ENCODE measurements around the gene BCAN. TPM values are rescaled to one million over a fixed set of nuclear protein-coding genes. Genes with fewer than 3 reads are reported as not detected.
"Not testable (repeated sequence)": the region's sequence is repeated elsewhere in the genome, so short reads cannot be mapped to it uniquely, and the experiment has no call there.

Gene BCAN
- total RNA-seq, 2 donors from 2014 or later: not detected

GRCh38 chr1:156625436-156626078 lies 16.4 kb upstream of the BCAN start:
- no peak overlapping the region for H3K27ac Mint-ChIP-seq
- peaks cover 31% of the 10 kb centered on the region for H3K27me3 Mint-ChIP-seq
- H3K4me1 Mint-ChIP-seq: peaks cover 6% of the 10 kb centered on the region
- no peaks in the 10 kb centered on the region for H3K36me3 Mint-ChIP-seq (ENCODE audit: low read depth)
- peak overlapping the region; percentile 64 for H3K4me3 Mint-ChIP-seq
- peak; percentile 67 for ATAC-seq (replicated peaks)
- H3K9me3 Mint-ChIP-seq: no peaks in the 10 kb centered on the region

GRCh38 chr1:156626079-156626438 lies 15.9 kb upstream of the BCAN start:
- ATAC-seq (replicated peaks): no peak
- no peaks in the 10 kb centered on the region for H3K9me3 Mint-ChIP-seq
- peak overlapping the region; percentile 64 for H3K4me3 Mint-ChIP-seq
- no peak overlapping the region for H3K27ac Mint-ChIP-seq
- H3K4me1 Mint-ChIP-seq: peaks cover 6% of the 10 kb centered on the region
- H3K27me3 Mint-ChIP-seq: peaks cover 31% of the 10 kb centered on the region
- H3K36me3 Mint-ChIP-seq (ENCODE audit: low read depth): no peaks in the 10 kb centered on the region

- H3K27ac Mint-ChIP-seq: no peak overlapping the region
Measured at GRCh38 chr1:156627313-156627880, 14.5 kb upstream of the BCAN start.

GRCh38 chr1:156629823-156630449 lies 12.0 kb upstream of the BCAN start:
- Mint-ChIP-seq H3K36me3 (ENCODE audit: low read depth) (no peaks in the 10 kb centered on the region), H3K9me3 (no peaks in the 10 kb centered on the region), H3K27ac (no peak overlapping the region), H3K27me3 (peaks cover 39% of the 10 kb centered on the region), H3K4me1 (peaks cover 6% of the 10 kb centered on the region), H3K4me3 (no peak overlapping the region)
- ATAC-seq (replicated peaks): no peak

More at GRCh38 chr1:156627313-156627880, 14.5 kb upstream of the BCAN start:
- Mint-ChIP-seq H3K4me3 (no peak overlapping the region), H3K27me3 (peaks cover 34% of the 10 kb centered on the region), H3K9me3 (no peaks in the 10 kb centered on the region), H3K36me3 (ENCODE audit: low read depth) (no peaks in the 10 kb centered on the region), H3K4me1 (peaks cover 6% of the 10 kb centered on the region)
- ATAC-seq (replicated peaks): peak; percentile 37

GRCh38 chr1:156631152-156631551 lies 10.8 kb upstream of the BCAN start:
- peaks cover 36% of the 10 kb centered on the region for H3K27me3 Mint-ChIP-seq
- ATAC-seq (replicated peaks); H3K36me3 Mint-ChIP-seq (ENCODE audit: low read depth); H3K4me3 Mint-ChIP-seq; H3K9me3 Mint-ChIP-seq; H3K4me1 Mint-ChIP-seq; H3K27ac Mint-ChIP-seq: not testable (repeated sequence)

- Mint-ChIP-seq H3K27me3 (peaks cover 37% of the 10 kb centered on the region), H3K9me3 (no peaks in the 10 kb centered on the region), H3K4me1 (no peaks in the 10 kb centered on the region), H3K4me3 (no peak overlapping the region), H3K27ac (no peak overlapping the region), H3K36me3 (ENCODE audit: low read depth) (no peaks in the 10 kb centered on the region)
- no peak for ATAC-seq (replicated peaks)
Measured at GRCh38 chr1:156632355-156632754, 9.6 kb upstream of the BCAN start.

GRCh38 chr1:156638189-156638985 lies 3.5 kb upstream of the BCAN start:
- H3K36me3 Mint-ChIP-seq (ENCODE audit: low read depth): peaks cover 4% of the 10 kb centered on the region
- H3K4me3 Mint-ChIP-seq: no peak overlapping the region
- H3K4me1 Mint-ChIP-seq: peaks cover 5% of the 10 kb centered on the region
- ATAC-seq (replicated peaks): no peak
- no peak overlapping the region for H3K27ac Mint-ChIP-seq
- H3K9me3 Mint-ChIP-seq: no peaks in the 10 kb centered on the region
- peaks cover 61% of the 10 kb centered on the region for H3K27me3 Mint-ChIP-seq

GRCh38 chr1:156639601-156640101 lies 2.3 kb upstream of the BCAN start:
- peaks cover 11% of the 10 kb centered on the region for H3K4me1 Mint-ChIP-seq
- H3K4me3 Mint-ChIP-seq: no peak overlapping the region
- H3K27ac Mint-ChIP-seq: no peak overlapping the region
- peaks cover 61% of the 10 kb centered on the region for H3K27me3 Mint-ChIP-seq
- H3K36me3 Mint-ChIP-seq (ENCODE audit: low read depth): peaks cover 4% of the 10 kb centered on the region
- ATAC-seq (replicated peaks): no peak
- H3K9me3 Mint-ChIP-seq: no peaks in the 10 kb centered on the region

- Mint-ChIP-seq H3K4me3 (peak overlapping the region; percentile 62), H3K9me3 (no peaks in the 10 kb centered on the region), H3K36me3 (ENCODE audit: low read depth) (peaks cover 4% of the 10 kb centered on the region), H3K27ac (no peak overlapping the region), H3K4me1 (peaks cover 11% of the 10 kb centered on the region), H3K27me3 (peaks cover 70% of the 10 kb centered on the region)
- ATAC-seq (replicated peaks): no peak
Measured at GRCh38 chr1:156640842-156641706, 843 bp upstream of the BCAN start.

GRCh38 chr1:156642265-156643048 lies 540 bp downstream of the BCAN start:
- ATAC-seq (replicated peaks): no peak
- H3K36me3 Mint-ChIP-seq (ENCODE audit: low read depth): peaks cover 4% of the 10 kb centered on the region
- H3K4me1 Mint-ChIP-seq: peaks cover 11% of the 10 kb centered on the region
- H3K4me3 Mint-ChIP-seq: peak overlapping the region; percentile 63
- no peaks in the 10 kb centered on the region for H3K9me3 Mint-ChIP-seq
- no peak overlapping the region for H3K27ac Mint-ChIP-seq
- peaks cover 69% of the 10 kb centered on the region for H3K27me3 Mint-ChIP-seq

- Mint-ChIP-seq H3K27me3 (peaks cover 72% of the 10 kb centered on the region), H3K4me1 (peaks cover 11% of the 10 kb centered on the region), H3K4me3 (peak overlapping the region; percentile 63), H3K36me3 (ENCODE audit: low read depth) (peaks cover 4% of the 10 kb centered on the region), H3K27ac (no peak overlapping the region), H3K9me3 (no peaks in the 10 kb centered on the region)
- ATAC-seq (replicated peaks): no peak
Measured at GRCh38 chr1:156643049-156643777, 1.3 kb downstream of the BCAN start.

GRCh38 chr1:156643778-156644092 lies 1.8 kb downstream of the BCAN start:
- peaks cover 4% of the 10 kb centered on the region for H3K36me3 Mint-ChIP-seq (ENCODE audit: low read depth)
- no peak overlapping the region for H3K27ac Mint-ChIP-seq
- H3K4me3 Mint-ChIP-seq: no peak overlapping the region

GRCh38 chr1:156644146-156644545 lies 2.2 kb downstream of the BCAN start:
- Mint-ChIP-seq H3K4me3 (no peak overlapping the region), H3K9me3 (no peaks in the 10 kb centered on the region), H3K36me3 (ENCODE audit: low read depth) (peaks cover 4% of the 10 kb centered on the region), H3K27ac (no peak overlapping the region), H3K4me1 (peaks cover 11% of the 10 kb centered on the region), H3K27me3 (peaks cover 68% of the 10 kb centered on the region)
- no peak for ATAC-seq (replicated peaks)

More at GRCh38 chr1:156643778-156644092, 1.8 kb downstream of the BCAN start:
- no peaks in the 10 kb centered on the region for H3K9me3 Mint-ChIP-seq
- peak; percentile 91 for ATAC-seq (replicated peaks)
- H3K4me1 Mint-ChIP-seq: peaks cover 11% of the 10 kb centered on the region
- peaks cover 71% of the 10 kb centered on the region for H3K27me3 Mint-ChIP-seq
